Ishikawa (cell line): ENCODE results near the gene ATF6.

Experiments used
- CEBPB ChIP-seq: IDR thresholded peaks from 2 replicates; pipeline ENCODE4 v1.6.1; 2012
- CREB1 ChIP-seq: IDR thresholded peaks from 2 replicates; pipeline ENCODE4 v1.6.1; 2012; ENCODE audit warnings: low read depth
- EP300 ChIP-seq: IDR thresholded peaks from 2 replicates; pipeline ENCODE4 v1.6.1; 2012; ENCODE audit warnings: borderline replicate concordance
- MAX ChIP-seq: IDR thresholded peaks from 2 replicates; pipeline ENCODE4 v1.6.1; 2012
- NFIC ChIP-seq: IDR thresholded peaks from 2 replicates; pipeline ENCODE4 v1.6.1; 2012
- RAD21 ChIP-seq: IDR thresholded peaks from 2 replicates; pipeline ENCODE4 v1.6.1; 2012; ENCODE audit warnings: low read depth
- REST ChIP-seq: IDR thresholded peaks from 2 replicates; pipeline ENCODE4 v1.6.1; 2012; ENCODE audit warnings: low read depth, mild to moderate bottlenecking
- TAF1 ChIP-seq: IDR thresholded peaks from 2 replicates; pipeline ENCODE4 v1.6.1; 2012; ENCODE audit warnings: low read depth, mild to moderate bottlenecking
- TCF12 ChIP-seq: IDR thresholded peaks from 2 replicates; pipeline ENCODE4 v1.6.1; 2012; ENCODE audit warnings: low read depth
- TEAD4 ChIP-seq: IDR thresholded peaks from 2 replicates; pipeline ENCODE4 v1.6.1; 2012
- ZBTB7A ChIP-seq: IDR thresholded peaks from 2 replicates; pipeline ENCODE4 v1.6.1; 2012; ENCODE audit warnings: low read depth
- TF ChIP-seq, protein P1 (sequence below): IDR thresholded peaks from 2 replicates; pipeline ENCODE4 v1.6.1; 2012

DNA sequence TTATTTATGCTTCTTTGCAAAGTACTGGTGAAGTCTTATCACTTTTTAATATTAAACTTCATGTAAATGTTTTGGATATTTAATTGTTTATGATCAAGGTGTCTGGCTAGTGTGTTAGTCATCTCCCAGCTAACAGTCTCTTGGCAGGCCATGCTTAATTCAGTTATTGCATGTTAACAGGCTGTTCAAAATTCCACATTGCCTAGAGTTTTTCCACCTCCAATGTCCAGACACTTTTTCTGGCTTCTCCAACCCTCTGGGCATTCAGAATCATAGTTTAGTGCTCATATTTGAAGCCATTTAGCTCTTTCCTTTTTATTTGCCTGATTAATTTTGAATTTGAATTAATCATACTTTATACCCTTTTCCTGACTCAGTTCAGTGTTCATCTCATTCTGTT is 188.3 kb downstream of the ATF6 start:
- TF ChIP-seq ZBTB7A (no peak), EP300 (no peak), MAX (no peak), CEBPB (no peak), NFIC (no peak), TEAD4 (no peak), RAD21 (no peak), CREB1 (no peak), TCF12 (no peak), REST (no peak), TAF1 (no peak)
- TF ChIP-seq, protein P1, sequence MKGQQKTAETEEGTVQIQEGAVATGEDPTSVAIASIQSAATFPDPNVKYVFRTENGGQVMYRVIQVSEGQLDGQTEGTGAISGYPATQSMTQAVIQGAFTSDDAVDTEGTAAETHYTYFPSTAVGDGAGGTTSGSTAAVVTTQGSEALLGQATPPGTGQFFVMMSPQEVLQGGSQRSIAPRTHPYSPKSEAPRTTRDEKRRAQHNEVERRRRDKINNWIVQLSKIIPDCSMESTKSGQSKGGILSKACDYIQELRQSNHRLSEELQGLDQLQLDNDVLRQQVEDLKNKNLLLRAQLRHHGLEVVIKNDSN, result no peak
